WI38 (cell line): ENCODE data around the gene RNU1-1.
"Not testable (repeated sequence)": the region's sequence is repeated elsewhere in the genome, so short reads cannot be mapped to it uniquely, and the experiment has no call there.

ENCODE experiments used
- H3K4me3 ChIP-seq: 2 replicates; pipeline ENCODE4 v1.5.1; 2011; ENCODE audit warnings: low read depth, mild to moderate bottlenecking, control low read depth, low read length

Gene RNU1-1

GRCh38 chr1:16514107-16515055, at the start of gene RNU1-1:
Gene RNU1-1 (minus strand): TSS chr1:16514285.
- peak within 1 kb of the TSS; percentile 46 for H3K4me3 ChIP-seq

GRCh38 chr1:16561035-16561434, 47.0 kb upstream of the RNU1-1 start:
- not testable (repeated sequence) for H3K4me3 ChIP-seq

DNA sequence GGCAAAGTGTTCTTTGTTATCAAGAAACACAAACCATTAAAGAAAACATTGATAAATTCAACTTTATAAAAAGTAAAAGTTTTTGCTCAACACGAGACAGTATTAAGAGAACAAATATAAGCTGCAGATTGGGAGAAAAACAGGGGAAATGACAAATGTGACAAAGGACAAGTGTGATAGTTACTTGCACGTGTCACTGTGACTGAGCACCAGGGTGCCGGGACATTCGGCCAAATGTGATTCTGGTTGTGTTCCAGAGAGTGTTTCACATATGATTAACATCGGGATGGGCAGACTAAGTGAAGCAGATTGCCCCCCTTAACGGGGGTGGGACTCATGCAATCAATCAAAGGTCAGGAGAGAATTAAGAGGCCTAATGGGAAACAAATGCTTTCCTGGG, 46.4 kb upstream of the RNU1-1 start:
- not testable (repeated sequence) for H3K4me3 ChIP-seq

- H3K4me3 ChIP-seq: not testable (repeated sequence)
Measured at GRCh38 chr1:16559688-16560087, 45.6 kb upstream of the RNU1-1 start.

DNA sequence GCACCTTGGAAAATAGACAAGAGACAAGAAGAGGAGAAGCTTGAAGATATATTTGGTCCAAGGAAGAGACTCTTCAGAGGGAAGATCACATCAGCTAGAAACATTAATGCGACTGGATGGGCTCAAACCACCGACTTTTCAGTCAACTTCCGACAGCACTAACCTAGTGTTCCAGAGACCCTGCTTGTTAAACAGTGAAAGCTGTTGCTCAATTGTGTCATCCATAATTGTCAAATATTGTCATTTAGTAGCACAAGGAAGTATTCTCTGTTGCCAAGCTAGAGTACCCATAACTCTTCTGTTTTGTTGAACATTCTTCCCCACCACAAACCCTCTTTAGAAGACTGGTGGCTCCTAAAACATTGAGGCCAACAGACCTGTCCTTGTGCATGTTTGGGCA, 42.9 kb upstream of the RNU1-1 start:
- not testable (repeated sequence) for H3K4me3 ChIP-seq

DNA sequence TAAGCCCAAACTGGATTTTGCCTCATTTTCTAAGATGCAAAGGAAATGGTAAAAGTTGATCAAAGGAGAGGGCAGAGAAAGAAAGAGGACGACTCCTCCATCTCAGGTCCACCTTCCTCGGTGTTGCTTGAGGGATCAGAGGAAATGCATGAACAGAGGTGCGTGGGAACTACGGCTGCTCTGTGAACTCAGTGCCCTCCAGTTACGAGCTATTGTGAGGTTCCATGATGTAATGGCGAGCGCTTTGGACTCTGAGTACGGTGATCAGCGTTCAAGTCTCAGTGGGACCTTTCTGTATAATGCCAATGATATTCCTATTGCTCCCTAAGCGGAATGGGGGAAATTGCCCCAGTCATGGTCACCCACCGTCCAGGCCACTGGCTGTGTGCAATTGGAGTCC, 39.2 kb upstream of the RNU1-1 start:
- H3K4me3 ChIP-seq: not testable (repeated sequence)

DNA sequence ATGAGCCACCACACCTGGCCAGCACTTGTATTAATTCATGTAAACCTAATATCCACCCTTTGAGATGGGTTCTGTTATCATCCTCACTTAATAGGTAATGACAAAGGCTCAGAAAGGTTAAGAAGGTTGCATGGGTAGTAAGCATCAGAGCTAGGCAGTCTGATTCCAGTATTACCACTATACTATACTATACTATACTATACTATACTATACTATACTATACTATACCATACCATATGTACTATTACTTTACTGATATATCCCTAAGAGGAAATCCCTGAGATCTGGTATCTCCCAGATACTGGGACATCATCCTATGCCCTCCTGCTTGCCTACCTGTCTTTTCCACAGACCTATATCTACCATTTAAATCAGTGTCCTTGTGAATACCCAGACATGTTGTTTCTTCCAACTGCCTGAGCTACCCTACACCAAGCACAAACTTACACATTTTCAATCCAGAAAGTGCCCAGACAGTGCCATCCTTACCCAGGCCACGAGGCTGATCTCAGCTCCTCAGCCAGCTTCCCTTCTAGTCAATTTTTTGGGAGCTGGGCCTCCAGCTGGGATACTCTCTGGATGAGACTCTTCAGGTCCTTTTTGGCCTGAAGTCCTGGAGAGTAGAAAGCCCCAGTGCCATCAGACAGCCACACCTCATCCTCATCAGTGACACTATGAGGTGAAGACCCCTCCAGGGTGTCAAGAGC, 36.3 kb upstream of the RNU1-1 start:
- not testable (repeated sequence) for H3K4me3 ChIP-seq

DNA sequence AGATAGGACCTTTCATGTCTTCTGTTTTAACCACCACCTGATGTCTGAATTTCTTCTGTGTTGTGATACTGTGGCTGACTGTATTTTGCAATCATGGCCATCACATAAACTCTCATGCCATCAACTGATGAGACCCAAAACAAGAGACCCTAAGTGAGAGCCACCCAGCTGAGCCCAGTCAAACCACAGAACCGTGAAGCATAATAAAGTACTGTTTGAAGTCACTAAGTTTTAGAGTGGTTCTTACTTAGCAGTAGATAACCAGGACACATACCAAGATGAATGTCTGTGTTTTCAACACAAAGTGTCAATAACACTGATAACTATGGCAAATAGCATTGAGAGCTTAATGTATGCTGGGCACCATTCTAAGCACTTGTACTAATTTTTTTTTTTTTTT, 35.5 kb upstream of the RNU1-1 start:
- H3K4me3 ChIP-seq: not testable (repeated sequence)

DNA sequence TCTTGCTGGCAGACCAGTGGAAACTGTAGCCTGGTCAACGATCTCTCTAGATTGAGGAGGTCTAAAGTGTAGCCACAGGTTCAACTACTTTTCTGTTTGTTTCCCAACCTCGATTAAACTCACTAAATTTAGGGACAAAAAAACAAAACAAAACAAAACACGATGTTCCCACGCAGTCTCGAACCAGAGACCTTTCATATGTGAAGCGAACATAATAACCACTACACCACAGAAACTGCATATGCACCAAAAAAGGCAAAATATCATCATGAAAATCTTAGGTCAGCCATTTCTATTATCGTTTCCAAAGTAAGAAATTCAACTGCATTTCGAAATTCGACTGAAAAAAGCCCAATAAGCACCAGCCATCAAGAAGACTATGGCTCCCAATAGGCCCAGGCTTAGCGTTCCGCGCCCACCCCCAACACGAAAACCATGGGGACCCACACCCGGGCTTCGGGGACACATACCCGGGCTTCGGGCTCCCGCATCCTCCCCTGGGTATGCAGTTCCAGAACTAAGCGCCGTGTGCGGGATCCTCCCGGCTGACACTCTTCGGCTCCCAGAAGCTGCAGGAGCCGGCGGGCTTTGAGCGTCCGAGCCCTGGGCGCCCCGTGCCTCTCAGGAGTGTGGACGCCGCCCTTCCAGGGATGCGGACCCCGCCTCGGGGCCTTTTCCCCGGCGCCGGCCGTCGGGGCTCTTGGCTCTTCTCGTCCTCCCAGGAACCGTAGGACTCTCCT, 33.6 kb upstream of the RNU1-1 start:
- not testable (repeated sequence) for H3K4me3 ChIP-seq

DNA sequence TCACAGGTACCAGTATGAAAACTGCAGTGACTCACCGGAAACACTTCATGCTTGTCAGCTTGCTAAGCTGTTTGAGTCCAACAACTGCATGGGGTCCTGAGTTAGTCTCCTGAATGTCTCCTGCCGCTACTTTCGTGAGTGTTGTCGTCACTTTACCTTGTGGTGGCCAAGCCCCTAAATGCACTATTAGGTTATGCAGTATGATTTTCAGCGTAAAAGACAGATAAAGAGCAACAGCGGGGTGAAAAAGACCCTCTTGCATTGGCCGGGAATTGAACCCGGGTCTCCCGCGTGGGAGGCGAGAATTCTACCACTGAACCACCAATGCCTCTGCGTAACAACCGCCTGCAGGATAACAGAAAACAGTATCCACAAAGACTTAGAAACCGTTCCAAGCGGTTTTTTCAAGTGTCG, 31.6 kb upstream of the RNU1-1 start:
- H3K4me3 ChIP-seq: not testable (repeated sequence)

DNA sequence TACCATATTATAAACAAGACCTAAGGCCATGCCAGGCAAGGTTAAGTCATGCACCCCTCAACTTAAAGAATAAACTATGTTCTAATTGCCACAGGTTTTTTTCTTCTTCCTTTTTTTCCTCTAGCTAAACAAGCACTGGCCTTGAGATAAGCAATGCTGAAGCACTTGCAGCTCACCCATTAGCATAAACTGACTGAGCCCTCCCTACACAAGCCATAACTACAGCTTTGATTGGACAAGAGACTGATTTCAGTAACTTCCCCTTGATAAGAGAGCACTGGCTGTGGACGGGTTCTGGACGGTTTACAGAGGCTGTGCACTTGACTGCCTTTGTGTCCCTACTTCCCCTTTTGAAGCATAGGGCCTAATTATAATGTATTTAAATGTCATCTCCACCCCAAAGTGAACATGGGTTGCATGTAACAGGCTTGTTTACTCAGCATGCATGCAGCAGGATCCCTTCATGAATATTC, 26.4 kb upstream of the RNU1-1 start:
- not testable (repeated sequence) for H3K4me3 ChIP-seq

- not testable (repeated sequence) for H3K4me3 ChIP-seq
Measured at GRCh38 chr1:16537528-16537927, 23.4 kb upstream of the RNU1-1 start.

GRCh38 chr1:16536796-16537195, 22.7 kb upstream of the RNU1-1 start:
- H3K4me3 ChIP-seq: not testable (repeated sequence)

DNA sequence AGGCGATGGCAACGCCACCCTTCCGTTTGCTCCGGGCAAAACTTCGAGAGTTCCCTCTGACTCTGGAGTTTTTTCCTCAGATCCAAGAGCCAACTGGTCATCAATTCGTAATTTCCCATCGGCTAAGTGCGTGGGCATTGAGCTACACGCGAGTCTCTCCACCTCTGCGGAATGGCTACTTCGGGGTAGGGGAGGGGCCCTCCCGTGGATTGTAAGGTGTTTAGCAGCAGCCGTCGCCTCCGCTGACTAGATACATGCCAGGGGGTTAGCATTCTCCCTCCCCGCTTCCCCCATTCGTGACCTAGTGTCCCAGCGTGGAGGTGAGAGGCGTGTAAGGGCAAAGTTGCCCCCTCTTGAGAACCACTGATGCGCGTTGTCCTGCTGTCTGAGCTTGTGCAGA, 21.8 kb upstream of the RNU1-1 start:
- H3K4me3 ChIP-seq: not testable (repeated sequence)

GRCh38 chr1:16535487-16535886, 21.4 kb upstream of the RNU1-1 start:
- 0 out of 2 replicates have a peak overlapping the region, but pooled peaks have one; percentile 27 for H3K4me3 ChIP-seq

- H3K4me3 ChIP-seq: 0 out of 2 replicates have a peak overlapping the region, but pooled peaks have one; percentile 27
Measured at GRCh38 chr1:16534829-16535456, 20.9 kb upstream of the RNU1-1 start.

GRCh38 chr1:16534239-16534828, 20.2 kb upstream of the RNU1-1 start:
- not testable (repeated sequence) for H3K4me3 ChIP-seq

DNA sequence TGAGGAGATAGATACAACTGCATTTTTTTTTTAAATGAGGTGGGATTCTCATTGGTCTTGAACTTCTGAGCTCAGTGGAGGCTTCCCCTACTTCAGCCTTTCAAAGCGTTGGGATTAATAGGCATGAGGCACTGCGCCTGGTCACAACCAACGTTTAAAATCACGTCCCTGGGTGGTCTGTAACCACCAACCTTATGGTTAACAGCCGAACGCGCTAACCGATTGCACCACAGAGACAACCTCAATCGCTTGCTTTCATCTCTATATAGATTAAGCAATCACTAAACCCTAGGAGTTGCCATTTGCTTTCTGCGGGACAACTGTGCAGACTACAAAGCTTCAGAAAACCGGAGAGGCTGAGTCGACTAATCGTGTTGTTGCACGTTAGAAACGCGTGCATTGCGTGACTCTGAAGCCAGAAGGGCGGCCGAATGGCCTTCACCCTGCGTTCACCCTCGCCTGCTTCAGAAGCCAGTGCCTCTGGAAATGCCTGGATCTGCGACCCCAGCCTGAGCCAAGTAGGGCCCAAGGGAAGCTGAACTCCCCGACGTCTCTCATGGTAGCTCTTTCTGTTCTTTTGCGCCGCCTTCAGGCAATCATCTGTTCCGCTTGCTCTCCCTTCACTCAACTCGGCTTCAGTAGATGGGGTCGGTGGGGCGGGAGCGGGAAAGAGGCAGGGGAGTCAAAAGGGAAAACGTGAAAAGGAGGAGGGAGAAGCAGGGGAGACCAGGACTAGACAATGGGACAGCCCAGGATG, 18.3 kb upstream of the RNU1-1 start:
- not testable (repeated sequence) for H3K4me3 ChIP-seq

DNA sequence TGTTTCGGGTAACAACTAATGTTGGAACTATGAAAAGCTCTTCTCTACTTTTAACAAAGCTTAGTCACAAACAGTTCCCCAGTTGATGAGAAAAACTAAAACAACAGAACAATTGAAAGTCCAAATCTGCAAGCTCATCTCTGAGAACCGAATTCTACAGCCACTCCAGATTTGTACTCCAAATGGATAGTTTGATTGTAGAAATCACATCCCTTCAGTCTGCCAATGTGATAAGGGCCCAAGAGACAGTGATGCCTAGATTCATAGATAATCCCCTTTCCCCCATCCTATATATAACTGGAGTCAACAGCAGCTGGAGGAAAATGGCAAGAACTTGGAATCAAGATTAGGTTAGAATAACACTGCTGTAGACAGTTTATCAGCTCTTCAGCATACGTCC, 14.3 kb upstream of the RNU1-1 start:
- H3K4me3 ChIP-seq: not testable (repeated sequence)
